ENCODE data around the gene IGFBP7. TPM values are rescaled to one million over a fixed set of nuclear protein-coding genes. Genes with fewer than 3 reads are reported as not detected.

The IGFBP7 gene
- total and polyA plus RNA-seq, 2 of the 8 experiments (the other 6 are each of a cell fraction or from before 2014, with no cell fraction given), result 0.17 to 0.48 TPM

DNA sequence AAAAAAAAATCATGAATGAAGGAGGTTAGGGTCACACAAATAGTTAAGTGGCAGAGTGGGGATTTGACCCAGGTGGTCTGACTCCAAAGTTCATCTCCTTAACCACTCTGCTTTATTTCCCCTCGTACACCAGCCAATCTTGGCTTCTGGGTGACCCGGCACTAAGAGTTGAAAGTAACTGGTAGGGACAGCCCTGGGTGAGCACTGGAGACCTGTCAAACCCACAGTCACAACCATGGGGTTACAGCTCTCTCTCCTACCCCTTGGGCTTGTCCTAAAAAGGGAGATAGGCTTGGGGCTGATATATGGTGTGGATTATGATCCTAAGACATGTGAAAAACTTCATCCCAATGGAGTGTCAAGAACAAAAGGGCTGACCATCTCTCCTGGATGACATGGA lies 12.5 kb downstream of the IGFBP7 start:
- H3K4me2 ChIP-seq (ENCODE audit: insufficient read depth in 1 of 2, low read depth in 2 of 2, low read length in 2 of 2), result no peak overlapping the region
- H3K4me3 ChIP-seq (ENCODE audit: extremely low read depth in 1 of 4, insufficient read depth in 2 of 4, low read depth in 3 of 4, low read length in 4 of 4), result no peak overlapping the region
- H2BK20ac ChIP-seq (ENCODE audit: low read length), result no peak overlapping the region
- H3K4me1 ChIP-seq (replicated peaks in 1 of 4; ENCODE audit: control insufficient read depth in 3 of 4, insufficient read depth in 4 of 4, low read length in 3 of 4), result no peaks in the 10 kb centered on the region
- no peak overlapping the region for H2BK120ac ChIP-seq (replicated peaks; ENCODE audit: low read depth, low read length)
- no peaks in the 10 kb centered on the region for H3K9me3 ChIP-seq (ENCODE audit: insufficient read depth in 2 of 2, low read depth in 1 of 2, low read length in 1 of 2)
- FAIRE-seq (no peak), DNase-seq (ENCODE audit: low read depth in 1 of 2, low spot score in 2 of 2) (no peak)
- no peak overlapping the region for H3K23ac ChIP-seq (ENCODE audit: insufficient read length)
- H3K27me3 ChIP-seq (replicated peaks in 1 of 4; ENCODE audit: control insufficient read depth in 3 of 4, extremely low read depth in 1 of 4, insufficient read depth in 3 of 4, low read length in 3 of 4), result no peaks in the 10 kb centered on the region
- H4K5ac ChIP-seq (ENCODE audit: insufficient read length, low read depth, low read length), result no peak overlapping the region
- no peak overlapping the region for H3K27ac ChIP-seq (ENCODE audit: low read depth, low read length)
- H3K4ac ChIP-seq (replicated peaks; ENCODE audit: insufficient read length, low read depth, low read length), result no peak overlapping the region
- H3K14ac ChIP-seq (ENCODE audit: insufficient read length), result no peak overlapping the region
- ChIA-PET CTCF (ENCODE audit: partially characterized antibody) (interaction anchor here (1.2 to 1.3 kb wide), 2 partner anchors 11 to 15 kb away, joined by 3 to 4 read pairs; no protein-coding TSS in a partner anchor), POLR2A (ENCODE audit: partially characterized antibody) (no interaction called here)
- no peak overlapping the region for H2AK5ac ChIP-seq (ENCODE audit: low read depth, low read length)
- no peak for TF ChIP-seq BRCA1 (IDR thresholded peaks at IDR 0.05; ENCODE audit: low read depth, low read length)
- TF ChIP-seq, protein P1, sequence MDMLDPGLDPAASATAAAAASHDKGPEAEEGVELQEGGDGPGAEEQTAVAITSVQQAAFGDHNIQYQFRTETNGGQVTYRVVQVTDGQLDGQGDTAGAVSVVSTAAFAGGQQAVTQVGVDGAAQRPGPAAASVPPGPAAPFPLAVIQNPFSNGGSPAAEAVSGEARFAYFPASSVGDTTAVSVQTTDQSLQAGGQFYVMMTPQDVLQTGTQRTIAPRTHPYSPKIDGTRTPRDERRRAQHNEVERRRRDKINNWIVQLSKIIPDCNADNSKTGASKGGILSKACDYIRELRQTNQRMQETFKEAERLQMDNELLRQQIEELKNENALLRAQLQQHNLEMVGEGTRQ (IDR thresholded peaks at IDR 0.05; ENCODE audit: low read length), result no peak
- no peak for TF ChIP-seq SIN3A (conservative IDR thresholded peaks at IDR 0.05 in 1 of 2, IDR thresholded peaks at IDR 0.05 in 1 of 2; ENCODE audit: low read depth in 1 of 2, low read length in 2 of 2)
- no peak for TF ChIP-seq TBP (IDR thresholded peaks at IDR 0.05; ENCODE audit: low read depth, low read length)
- no peak for TF ChIP-seq CHD1 (IDR thresholded peaks at IDR 0.05; ENCODE audit: low read depth, low read length)
- TF ChIP-seq, protein P2, sequence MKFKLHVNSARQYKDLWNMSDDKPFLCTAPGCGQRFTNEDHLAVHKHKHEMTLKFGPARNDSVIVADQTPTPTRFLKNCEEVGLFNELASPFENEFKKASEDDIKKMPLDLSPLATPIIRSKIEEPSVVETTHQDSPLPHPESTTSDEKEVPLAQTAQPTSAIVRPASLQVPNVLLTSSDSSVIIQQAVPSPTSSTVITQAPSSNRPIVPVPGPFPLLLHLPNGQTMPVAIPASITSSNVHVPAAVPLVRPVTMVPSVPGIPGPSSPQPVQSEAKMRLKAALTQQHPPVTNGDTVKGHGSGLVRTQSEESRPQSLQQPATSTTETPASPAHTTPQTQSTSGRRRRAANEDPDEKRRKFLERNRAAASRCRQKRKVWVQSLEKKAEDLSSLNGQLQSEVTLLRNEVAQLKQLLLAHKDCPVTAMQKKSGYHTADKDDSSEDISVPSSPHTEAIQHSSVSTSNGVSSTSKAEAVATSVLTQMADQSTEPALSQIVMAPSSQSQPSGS (IDR thresholded peaks at IDR 0.05; ENCODE audit: low read length), result no peak
- no peak for TF ChIP-seq HDAC2 (IDR thresholded peaks at IDR 0.05; ENCODE audit: borderline replicate concordance in 1 of 2, low read depth in 2 of 2, low read length in 2 of 2)
- no peak for TF ChIP-seq TAF7 (optimal IDR thresholded peaks at IDR 0.05; ENCODE audit: borderline replicate concordance, low read depth, low read length)
- H3K23me2 ChIP-seq (ENCODE audit: low read depth, low read length), result no peaks in the 10 kb centered on the region
- H3K79me1 ChIP-seq (ENCODE audit: low read depth, low read length), result no peaks in the 10 kb centered on the region
- no peaks in the 10 kb centered on the region for H4K20me1 ChIP-seq (replicated peaks in 1 of 2; ENCODE audit: control insufficient read depth in 1 of 2, insufficient read depth in 2 of 2, low read length in 2 of 2)
- no peak overlapping the region for H4K8ac ChIP-seq (ENCODE audit: extremely low read depth, insufficient read depth, low read length)
- no peaks in the 10 kb centered on the region for H3K79me2 ChIP-seq (ENCODE audit: control insufficient read depth in 1 of 2, insufficient read depth in 2 of 2, low read length in 2 of 2)
- H2BK12ac ChIP-seq (ENCODE audit: low read depth, low read length), result no peak overlapping the region
- no peaks in the 10 kb centered on the region; a peak in 1 of 8 replicates for H3K36me3 ChIP-seq (ENCODE audit: control insufficient read depth in 2 of 4, insufficient read depth in 4 of 4, low read length in 3 of 4)
- H2AFZ ChIP-seq (ENCODE audit: low read length), result no peak overlapping the region
- no peak overlapping the region for H4K91ac ChIP-seq (replicated peaks; ENCODE audit: insufficient read length, low read length)
- H2BK5ac ChIP-seq (ENCODE audit: low read depth, low read length), result no peak overlapping the region
- no peak overlapping the region for H3K18ac ChIP-seq (ENCODE audit: extremely low read depth, low read length)
- no peak overlapping the region for H3K56ac ChIP-seq (replicated peaks; ENCODE audit: insufficient read length, low read depth, low read length)
- no peak overlapping the region for H2BK15ac ChIP-seq (ENCODE audit: low read length)
- no peak overlapping the region for H3K9ac ChIP-seq (replicated peaks in 1 of 4; ENCODE audit: extremely low read depth in 1 of 4, low read depth in 3 of 4, low read length in 3 of 4)
- WGBS, 2 experiments (ENCODE audit: extremely low coverage in 1 of 2, insufficient coverage in 1 of 2, insufficient read length in 1 of 2, insufficient replicate concordance in 2 of 2, low coverage in 1 of 2, low lambda C conversion rate in 2 of 2, missing lambda C conversion rate in 1 of 2), result 74% methylated on average over 2 of the region's 2 CpGs; no CpG with 5 or more reads in 1 of the 2 experiments
